ENCODE results near the gene WNT7B.

DNA sequence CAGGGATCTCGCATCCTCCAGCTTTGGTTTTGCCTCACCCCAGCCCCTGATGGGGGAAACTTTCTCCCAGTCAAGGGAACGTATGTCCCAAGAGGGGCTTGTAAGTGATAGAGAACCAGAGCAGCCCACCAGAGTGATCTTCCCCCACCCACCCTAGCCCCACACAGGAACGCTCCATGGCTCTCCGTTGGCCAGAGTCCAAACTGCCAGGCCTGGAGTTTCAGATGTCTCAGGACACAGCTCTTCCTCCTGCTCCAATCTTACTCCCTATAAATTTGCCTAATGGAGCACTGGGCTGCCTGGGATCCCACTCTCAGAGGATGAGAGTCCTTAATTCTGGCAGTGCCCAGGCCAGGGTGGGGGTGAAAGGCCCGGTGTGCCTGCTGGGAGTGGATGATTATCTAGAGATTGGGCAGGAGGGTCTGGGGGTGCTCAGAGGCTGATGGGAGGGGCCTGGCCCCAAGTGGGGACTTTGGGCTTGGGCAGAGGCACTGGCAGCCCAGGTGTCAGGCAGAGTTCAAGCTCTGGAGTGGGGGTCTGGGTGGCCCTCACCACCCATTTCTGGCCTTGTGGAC is 79.9 kb downstream of the WNT7B start:
- TF ChIP-seq POLR2A (IDR thresholded peaks at IDR 0.05; ENCODE audit: low read length): no peak
- TF ChIP-seq GATA1 (IDR thresholded peaks at IDR 0.05; ENCODE audit: low read depth, low read length): no peak
